Measurements from ENCODE around the gene BCR.
"Not testable (repeated sequence)": the region's sequence is repeated elsewhere in the genome, so short reads cannot be mapped to it uniquely, and the experiment has no call there.

Gene BCR

GRCh38 chr22:23313791-23314567 lies 133.7 kb downstream of the BCR start:
- DNase-seq (ENCODE audit: low read depth), result no peak
- no peak for TF ChIP-seq CTCF (IDR thresholded peaks at IDR 0.05; ENCODE audit: control insufficient read depth, extremely low read depth, insufficient read depth)
- H3K4me3 ChIP-seq (ENCODE audit: low read depth, low read length), result no peak overlapping the region

- TF ChIP-seq CTCF (IDR thresholded peaks at IDR 0.05; ENCODE audit: control insufficient read depth, extremely low read depth, insufficient read depth), result peak; percentile 63
- no peak overlapping the region for H3K4me3 ChIP-seq (ENCODE audit: low read depth, low read length)
- no peak for DNase-seq (ENCODE audit: low read depth)
Observed at GRCh38 chr22:23315341-23315917, 135.1 kb downstream of the BCR start.

GRCh38 chr22:23316596-23316995 lies 136.3 kb downstream of the BCR start:
- not testable (repeated sequence) for DNase-seq (ENCODE audit: low read depth); H3K4me3 ChIP-seq (ENCODE audit: low read depth, low read length)

- DNase-seq (ENCODE audit: low read depth); H3K4me3 ChIP-seq (ENCODE audit: low read depth, low read length): not testable (repeated sequence)
Observed at GRCh38 chr22:23318316-23318715, 138.0 kb downstream of the BCR start.

- DNase-seq (ENCODE audit: low read depth); H3K4me3 ChIP-seq (ENCODE audit: low read depth, low read length): not testable (repeated sequence)
Observed at GRCh38 chr22:23322497-23323080, 142.3 kb downstream of the BCR start.

GRCh38 chr22:23323960-23324688 lies 143.8 kb downstream of the BCR start:
- H3K4me3 ChIP-seq (ENCODE audit: low read depth, low read length); DNase-seq (ENCODE audit: low read depth): not testable (repeated sequence)

GRCh38 chr22:23325183-23325582 lies 144.9 kb downstream of the BCR start:
- TF ChIP-seq CTCF (IDR thresholded peaks at IDR 0.05; ENCODE audit: control insufficient read depth, extremely low read depth, insufficient read depth), result no peak
- H3K4me3 ChIP-seq (ENCODE audit: low read depth, low read length), result no peak overlapping the region
- no peak for DNase-seq (ENCODE audit: low read depth)

- not testable (repeated sequence) for DNase-seq (ENCODE audit: low read depth); H3K4me3 ChIP-seq (ENCODE audit: low read depth, low read length)
Observed at GRCh38 chr22:23333822-23334221, 153.5 kb downstream of the BCR start.

- not testable (repeated sequence) for H3K4me3 ChIP-seq (ENCODE audit: low read depth, low read length); DNase-seq (ENCODE audit: low read depth)
Observed at GRCh38 chr22:23337672-23338071, 157.4 kb downstream of the BCR start.

- DNase-seq (ENCODE audit: low read depth), result peak; percentile 14
- H3K4me3 ChIP-seq (ENCODE audit: low read depth, low read length), result not testable (repeated sequence)
Observed at GRCh38 chr22:23341942-23342695, 161.8 kb downstream of the BCR start.

Data from LNCaP clone FGC (cell line).